CD4-positive, alpha-beta memory T cell (primary cell): Measurements from ENCODE around the gene ITCH. TPM values are rescaled to one million over a fixed set of nuclear protein-coding genes. Genes with fewer than 3 reads are reported as not detected.
"Not testable (repeated sequence)": the region's sequence is repeated elsewhere in the genome, so short reads cannot be mapped to it uniquely, and the experiment has no call there.

ENCODE experiments used
- CTCF ChIA-PET: fragments of 350-600 bp; sonication (Branson Sonifier 250); formaldehyde crosslinking; loops from one replicate; lab custom pipeline; 2021; ENCODE audit warnings: inconsistent platforms; ENCODE audit not compliant: partially characterized antibody; lab: Charles Lee
- POLR2A ChIA-PET: fragments of 350-600 bp; sonication (Branson Sonifier 250); formaldehyde crosslinking; loops from one replicate; lab custom pipeline; 2021; ENCODE audit not compliant: partially characterized antibody; lab: Charles Lee
- DNase-seq, 5 donors: peaks; one replicate each; pipeline versions ENCODE4 v3.0.0 to v3.0.0-alpha.2; 2020 to 2022; ENCODE audit warnings: mixed read lengths in 1 of 5
- H3K27ac ChIP-seq: one replicate; pipeline ENCODE4 v1.7.0; 2013; ENCODE audit warnings: low read depth, low read length
- H3K27me3 ChIP-seq: 2 replicates; pipeline ENCODE4 v1.7.0; 2013; ENCODE audit warnings: mild to moderate bottlenecking, low read length, moderate library complexity; ENCODE audit not compliant: insufficient read depth
- H3K36me3 ChIP-seq: 2 replicates; pipeline ENCODE4 v1.7.0; 2013; ENCODE audit warnings: mild to moderate bottlenecking, low read length, moderate library complexity; ENCODE audit not compliant: insufficient read depth
- H3K4me1 ChIP-seq: 2 replicates; pipeline ENCODE4 v1.7.0; 2013; ENCODE audit warnings: mild to moderate bottlenecking, low read length, moderate library complexity; ENCODE audit not compliant: insufficient read depth
- H3K4me3 ChIP-seq, 2 donors: one replicate each; pipeline ENCODE4 v1.7.0; 2013; ENCODE audit warnings: low read length in 2 of 2, mild to moderate bottlenecking in 1 of 2
- H3K9me3 ChIP-seq, 2 donors: one replicate each; pipeline ENCODE4 v1.7.0; 2013; ENCODE audit warnings: low read length in 2 of 2, control low read depth in 1 of 2; ENCODE audit not compliant: control insufficient read depth in 1 of 2
- H3K27ac Mint-ChIP-seq, 7 donors: one replicate each; pipeline ENCODE4 v1.8.0; 2020 to 2021; ENCODE audit warnings: mixed read lengths in 7 of 7, mild to moderate bottlenecking in 6 of 7, inconsistent platforms in 3 of 7, moderate library complexity in 3 of 7
- H3K27me3 Mint-ChIP-seq, 2 donors: one replicate each; pipeline ENCODE4 v1.8.0; 2020 to 2021; ENCODE audit warnings: mixed read lengths in 2 of 2
- H3K36me3 Mint-ChIP-seq, 2 donors: one replicate each; pipeline ENCODE4 v1.8.0; 2020 to 2021; ENCODE audit warnings: mixed read lengths in 2 of 2, inconsistent platforms in 1 of 2, mild to moderate bottlenecking in 1 of 2
- H3K4me1 Mint-ChIP-seq, 4 donors: one replicate each; pipeline ENCODE4 v1.8.0; 2020 to 2021; ENCODE audit warnings: mixed read lengths in 4 of 4, mild to moderate bottlenecking in 1 of 4
- H3K4me3 Mint-ChIP-seq, 8 donors: one replicate each; pipeline ENCODE4 v1.8.0; 2020 to 2021; ENCODE audit warnings: mixed read lengths in 8 of 8, mild to moderate bottlenecking in 7 of 8, moderate library complexity in 6 of 8, inconsistent platforms in 3 of 8
- H3K9me3 Mint-ChIP-seq, 8 donors: one replicate each; pipeline ENCODE4 v1.8.0; 2020 to 2021; ENCODE audit warnings: mixed read lengths in 8 of 8, mild to moderate bottlenecking in 5 of 8, inconsistent platforms in 3 of 8, moderate library complexity in 1 of 8
- intact Hi-C: fragments of 100-400 bp; cut with micrococcal nuclease; formaldehyde crosslinking; loops from one replicate; pipeline ENCODE4 v1.15.1; 2023
- polyA plus RNA-seq, 2 donors: library from polyadenylated mRNA; unstranded; fragments of 300-500 nt; fragmentation: Illumina TruSeq; gene quantifications; one replicate each; pipeline ENCODE4 v1.2.3, GENCODE V29; 2021
- total RNA-seq, 2 experiments: library from RNA; stranded (reverse); gene quantifications; one replicate each; pipeline ENCODE4 v1.2.3, GENCODE V29; 2021

Gene ITCH
- total and polyA plus RNA-seq, 4 experiments from 2014 or later, result 9.7 to 68.9 (median 42.2) TPM

DNA sequence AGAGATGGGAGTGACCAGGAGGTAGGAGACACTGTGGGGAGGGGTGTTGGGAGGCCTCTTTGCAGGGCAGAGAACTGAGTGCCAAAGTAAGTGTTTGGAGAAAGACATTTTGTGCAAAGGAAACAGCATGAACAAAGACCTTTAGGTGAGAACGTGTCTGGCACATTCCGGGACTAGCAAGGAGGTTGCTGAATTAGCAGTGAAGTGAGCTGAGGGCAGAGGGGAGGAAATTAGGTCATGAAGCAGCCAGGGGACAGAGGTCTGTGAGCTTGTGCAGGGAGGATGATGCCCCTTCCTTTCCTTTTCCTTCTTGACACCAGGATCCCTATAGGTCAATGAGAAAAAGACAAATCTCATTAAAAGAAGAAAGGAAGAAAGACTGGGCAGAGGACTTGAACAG, 38.5 kb upstream of the ITCH start:
- POLR2A ChIA-PET, result no interaction called here
- Mint-ChIP-seq H3K27ac (no peak overlapping the region), H3K9me3 (no peaks in the 10 kb centered on the region), H3K27me3 (peaks cover 5 to 10% of the 10 kb centered on the region in 2 donors), H3K36me3 (no peaks in the 10 kb centered on the region), H3K4me3 (peak overlapping the region in 1 of 8 donors; percentile 3), H3K4me1 (peaks cover 0 to 2% (median 0%) of the 10 kb centered on the region in 4 donors)
- no peak for DNase-seq
- Histone ChIP-seq H3K27me3 (no peaks in the 10 kb centered on the region), H3K4me3 (no peak overlapping the region), H3K4me1 (no peaks in the 10 kb centered on the region), H3K27ac (no peak overlapping the region), H3K36me3 (no peaks in the 10 kb centered on the region), H3K9me3 (no peaks in the 10 kb centered on the region)
- CTCF ChIA-PET, result interaction anchor here (3.6 kb wide), 1 partner anchor 12 kb away, joined by 20 read pairs; no protein-coding TSS in a partner anchor
- intact Hi-C loops, result no loop called here

GRCh38 chr20:34328207-34328606, 34.9 kb upstream of the ITCH start:
- H3K27me3 Mint-ChIP-seq, H3K4me1 ChIP-seq, intact Hi-C loops, H3K4me3 Mint-ChIP-seq, H3K36me3 ChIP-seq, H3K4me1 Mint-ChIP-seq, H3K27ac ChIP-seq, H3K4me3 ChIP-seq, POLR2A ChIA-PET, DNase-seq, H3K9me3 Mint-ChIP-seq, H3K27me3 ChIP-seq, H3K36me3 Mint-ChIP-seq, H3K9me3 ChIP-seq, CTCF ChIA-PET: not testable (repeated sequence)
- peak overlapping the region in 1 of 7 donors; percentile 77 for H3K27ac Mint-ChIP-seq

- DNase-seq, result no peak
- H3K4me3 ChIP-seq, result no peak overlapping the region
- H3K27me3 Mint-ChIP-seq, result peaks cover 2 to 5% of the 10 kb centered on the region in 2 donors
- H3K27ac ChIP-seq, result no peak overlapping the region
- H3K9me3 ChIP-seq, result no peaks in the 10 kb centered on the region
- H3K27me3 ChIP-seq, result no peaks in the 10 kb centered on the region
- H3K4me1 Mint-ChIP-seq, result peaks cover 0 to 2% (median 0%) of the 10 kb centered on the region in 4 donors
- ChIA-PET CTCF (interaction anchor here (1.0 kb wide), 1 partner anchor 16 kb away, joined by 3 read pairs; no protein-coding TSS in a partner anchor), POLR2A (no interaction called here)
- no peak overlapping the region for H3K4me3 Mint-ChIP-seq
- H3K36me3 Mint-ChIP-seq, result no peaks in the 10 kb centered on the region
- H3K27ac Mint-ChIP-seq, result no peak overlapping the region
- no peaks in the 10 kb centered on the region for H3K36me3 ChIP-seq
- H3K4me1 ChIP-seq, result no peaks in the 10 kb centered on the region
- no peaks in the 10 kb centered on the region for H3K9me3 Mint-ChIP-seq
- intact Hi-C loops, result no loop called here
Observed at GRCh38 chr20:34328928-34329677, 34.0 kb upstream of the ITCH start.

- H3K36me3 ChIP-seq, DNase-seq, H3K27ac ChIP-seq, H3K4me3 Mint-ChIP-seq, H3K4me1 ChIP-seq, H3K27ac Mint-ChIP-seq, POLR2A ChIA-PET, H3K4me3 ChIP-seq, H3K27me3 ChIP-seq, H3K4me1 Mint-ChIP-seq, H3K9me3 ChIP-seq, H3K9me3 Mint-ChIP-seq, H3K27me3 Mint-ChIP-seq, intact Hi-C loops, H3K36me3 Mint-ChIP-seq: not testable (repeated sequence)
- CTCF ChIA-PET, result interaction anchor here (1.1 kb wide), 1 partner anchor 18 kb away, joined by 5 read pairs; no protein-coding TSS in a partner anchor
Observed at GRCh38 chr20:34330861-34331544, 32.1 kb upstream of the ITCH start.

- Mint-ChIP-seq H3K4me3 (no peak overlapping the region), H3K9me3 (no peaks in the 10 kb centered on the region), H3K27ac (no peak overlapping the region), H3K27me3 (peaks cover 0 to 1% of the 10 kb centered on the region in 2 donors), H3K4me1 (peaks cover 0 to 2% (median 0%) of the 10 kb centered on the region in 4 donors), H3K36me3 (no peaks in the 10 kb centered on the region)
- CTCF ChIA-PET, result interaction anchor here (1.1 kb wide), 1 partner anchor 19 kb away, joined by 5 read pairs; no protein-coding TSS in a partner anchor
- H3K4me3 ChIP-seq, result no peak overlapping the region
- POLR2A ChIA-PET, result no interaction called here
- no peaks in the 10 kb centered on the region for H3K9me3 ChIP-seq
- no peaks in the 10 kb centered on the region for H3K27me3 ChIP-seq
- no peaks in the 10 kb centered on the region for H3K36me3 ChIP-seq
- no peaks in the 10 kb centered on the region for H3K4me1 ChIP-seq
- intact Hi-C loops, result no loop called here
- DNase-seq, result no peak
- H3K27ac ChIP-seq, result no peak overlapping the region
Observed at GRCh38 chr20:34331838-34332237, 31.2 kb upstream of the ITCH start.

GRCh38 chr20:34332262-34332920, 30.7 kb upstream of the ITCH start:
- no peaks in the 10 kb centered on the region for H3K27me3 ChIP-seq
- intact Hi-C loops, result no loop called here
- no peaks in the 10 kb centered on the region for H3K4me1 ChIP-seq
- Mint-ChIP-seq H3K9me3 (no peaks in the 10 kb centered on the region), H3K27me3 (peaks cover 0 to 1% of the 10 kb centered on the region in 2 donors), H3K27ac (no peak overlapping the region), H3K36me3 (no peaks in the 10 kb centered on the region), H3K4me1 (peaks cover 0 to 2% (median under 1%) of the 10 kb centered on the region in 4 donors), H3K4me3 (no peak overlapping the region)
- no peak overlapping the region for H3K27ac ChIP-seq
- ChIA-PET POLR2A (no interaction called here), CTCF (no interaction called here)
- H3K4me3 ChIP-seq, result no peak overlapping the region
- DNase-seq, result no peak
- no peaks in the 10 kb centered on the region for H3K9me3 ChIP-seq
- H3K36me3 ChIP-seq, result no peaks in the 10 kb centered on the region

GRCh38 chr20:34333786-34334185, 29.3 kb upstream of the ITCH start:
- POLR2A ChIA-PET, result no interaction called here
- Histone ChIP-seq H3K9me3 (no peaks in the 10 kb centered on the region), H3K27me3 (no peaks in the 10 kb centered on the region), H3K4me3 (no peak overlapping the region), H3K27ac (no peak overlapping the region), H3K4me1 (no peaks in the 10 kb centered on the region), H3K36me3 (no peaks in the 10 kb centered on the region)
- intact Hi-C loops, result no loop called here
- Mint-ChIP-seq H3K27ac (no peak overlapping the region), H3K9me3 (no peaks in the 10 kb centered on the region), H3K36me3 (no peaks in the 10 kb centered on the region), H3K27me3 (peaks cover 0 to 1% of the 10 kb centered on the region in 2 donors), H3K4me1 (peaks cover 0 to 6% (median under 1%) of the 10 kb centered on the region in 4 donors), H3K4me3 (no peak overlapping the region)
- CTCF ChIA-PET, result interaction anchor here (1.7 kb wide), 1 partner anchor 21 kb away, joined by 7 read pairs; no protein-coding TSS in a partner anchor
- no peak for DNase-seq
